RWPE1 (cell line): ENCODE results near the gene ACER3.

Source experiments
- CTCF ChIA-PET: fragments of 350-600 bp; sonication (Branson Sonifier 250); formaldehyde crosslinking; extraction: SDS; loops from one replicate; lab custom pipeline; 2021; lab: Yijun Ruan, JAX
- POLR2A ChIA-PET: fragments of 400-600 bp; formaldehyde crosslinking; extraction: SDS; loops from one replicate; lab custom pipeline; 2020; ENCODE audit warnings: antibody characterized with exemption; ENCODE audit not compliant: low non-redundant PET; lab: Yijun Ruan, JAX
- DNase-seq: peaks from one replicate; pipeline ENCODE4 v3.0.0; 2012; ENCODE audit warnings: low spot score
- H3K27ac ChIP-seq: fragments of 450-650 bp; 2 replicates; pipeline ENCODE4 v1.5.1; 2017
- TF ChIP-seq, protein P1 (sequence below): fragments of 450-650 bp; conservative IDR thresholded peaks from 2 replicates; pipeline ENCODE4 v1.5.1; 2017; ENCODE audit warnings: low read depth, mild to moderate bottlenecking

ACER3 gene

GRCh38 chr11:76844511-76844910, 16.2 kb upstream of the ACER3 start:
- ChIA-PET POLR2A (no interaction called here), CTCF (interaction anchor here (0.6 kb wide), 1 partner anchor 182 kb away, joined by 4 read pairs; no protein-coding TSS in a partner anchor)
- TF ChIP-seq, protein P1, sequence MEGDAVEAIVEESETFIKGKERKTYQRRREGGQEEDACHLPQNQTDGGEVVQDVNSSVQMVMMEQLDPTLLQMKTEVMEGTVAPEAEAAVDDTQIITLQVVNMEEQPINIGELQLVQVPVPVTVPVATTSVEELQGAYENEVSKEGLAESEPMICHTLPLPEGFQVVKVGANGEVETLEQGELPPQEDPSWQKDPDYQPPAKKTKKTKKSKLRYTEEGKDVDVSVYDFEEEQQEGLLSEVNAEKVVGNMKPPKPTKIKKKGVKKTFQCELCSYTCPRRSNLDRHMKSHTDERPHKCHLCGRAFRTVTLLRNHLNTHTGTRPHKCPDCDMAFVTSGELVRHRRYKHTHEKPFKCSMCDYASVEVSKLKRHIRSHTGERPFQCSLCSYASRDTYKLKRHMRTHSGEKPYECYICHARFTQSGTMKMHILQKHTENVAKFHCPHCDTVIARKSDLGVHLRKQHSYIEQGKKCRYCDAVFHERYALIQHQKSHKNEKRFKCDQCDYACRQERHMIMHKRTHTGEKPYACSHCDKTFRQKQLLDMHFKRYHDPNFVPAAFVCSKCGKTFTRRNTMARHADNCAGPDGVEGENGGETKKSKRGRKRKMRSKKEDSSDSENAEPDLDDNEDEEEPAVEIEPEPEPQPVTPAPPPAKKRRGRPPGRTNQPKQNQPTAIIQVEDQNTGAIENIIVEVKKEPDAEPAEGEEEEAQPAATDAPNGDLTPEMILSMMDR, result no peak
- no peak overlapping the region for H3K27ac ChIP-seq
- no peak for DNase-seq

- ChIA-PET POLR2A (interaction anchor here (0.6 kb wide), 1 partner anchor 176 kb away, joined by 4 read pairs; no protein-coding TSS in a partner anchor), CTCF (interaction anchor here (0.6 kb wide), 1 partner anchor 181 kb away, joined by 4 read pairs; no protein-coding TSS in a partner anchor)
- no peak for DNase-seq
- TF ChIP-seq, protein P1, result no peak
- H3K27ac ChIP-seq, result no peak overlapping the region
These were observed 15.6 kb upstream of the ACER3 start for GRCh38 chr11:76845069-76845468.

GRCh38 chr11:76846441-76846840, 14.3 kb upstream of the ACER3 start:
- TF ChIP-seq, protein P1, result no peak
- no peak for DNase-seq
- H3K27ac ChIP-seq, result no peak overlapping the region
- ChIA-PET CTCF (no interaction called here), POLR2A (no interaction called here)

DNA sequence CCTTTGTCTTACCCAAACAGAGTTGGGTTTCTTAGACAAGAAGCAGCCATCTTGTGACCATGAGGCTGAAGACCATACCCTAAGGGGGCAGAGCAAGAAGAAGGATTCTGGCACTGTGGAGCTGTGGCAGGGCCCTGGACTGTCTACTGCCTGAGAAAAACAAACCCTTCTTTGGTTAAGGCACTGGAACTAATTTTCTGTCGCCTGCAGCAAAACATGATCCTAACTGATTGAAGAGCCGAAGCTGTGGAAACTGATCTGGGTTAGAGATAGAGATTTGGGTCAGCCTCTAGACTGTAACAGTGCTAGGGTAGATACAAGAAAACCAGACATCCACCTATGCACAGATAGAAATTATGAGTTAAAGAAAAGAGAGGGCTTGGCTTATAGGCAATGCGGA, 11.3 kb upstream of the ACER3 start:
- TF ChIP-seq, protein P1, result no peak
- DNase-seq, result no peak
- POLR2A ChIA-PET, result no interaction called here
- no peak overlapping the region for H3K27ac ChIP-seq
- CTCF ChIA-PET, result interaction anchor here (0.6 kb wide), 2 partner anchors 18 to 1391 kb away, joined by 3 to 6 read pairs; no protein-coding TSS in a partner anchor

DNA sequence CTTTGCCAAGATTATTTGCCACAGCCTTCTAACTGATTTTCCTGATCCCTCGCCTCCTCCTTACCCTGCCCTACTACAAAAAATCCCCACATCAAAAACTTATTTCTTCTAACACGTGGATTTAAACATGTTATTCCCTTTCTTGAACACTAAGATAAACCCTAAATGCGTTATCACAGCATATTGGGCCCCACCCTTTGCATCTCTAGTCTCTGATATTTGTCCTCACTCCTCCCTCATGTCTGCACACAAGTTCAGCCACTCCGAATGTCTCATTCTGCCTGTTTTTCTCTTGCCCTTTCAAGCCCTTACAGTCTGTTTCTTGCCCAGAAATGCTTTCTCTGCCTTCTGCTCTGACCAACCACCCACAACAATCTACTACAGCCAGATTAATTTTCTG, 10.6 kb upstream of the ACER3 start:
- no peak overlapping the region for H3K27ac ChIP-seq
- CTCF ChIA-PET, result no interaction called here
- POLR2A ChIA-PET, result no interaction called here
- no peak for DNase-seq
- TF ChIP-seq, protein P1, result no peak

GRCh38 chr11:76850815-76851214, 9.9 kb upstream of the ACER3 start:
- CTCF ChIA-PET, result no interaction called here
- no peak for DNase-seq
- TF ChIP-seq, protein P1, result no peak
- no peak overlapping the region for H3K27ac ChIP-seq
- POLR2A ChIA-PET, result no interaction called here
